HG02759 (cell line): ENCODE data around the gene GEMIN5.
"Not testable (repeated sequence)": the region's sequence is repeated elsewhere in the genome, so short reads cannot be mapped to it uniquely, and the experiment has no call there.

ENCODE experiments used
- ATAC-seq: cut with Tn5 transposase; IDR thresholded peaks from one replicate; pipeline ENCODE4 v1.9.1; 2021; ENCODE audit warnings: mild to moderate bottlenecking, moderate library complexity; ENCODE audit not compliant: unreplicated experiment

Gene GEMIN5

GRCh38 chr5:154945695-154946301 lies 7.8 kb upstream of the GEMIN5 start:
- ATAC-seq = no peak

DNA sequence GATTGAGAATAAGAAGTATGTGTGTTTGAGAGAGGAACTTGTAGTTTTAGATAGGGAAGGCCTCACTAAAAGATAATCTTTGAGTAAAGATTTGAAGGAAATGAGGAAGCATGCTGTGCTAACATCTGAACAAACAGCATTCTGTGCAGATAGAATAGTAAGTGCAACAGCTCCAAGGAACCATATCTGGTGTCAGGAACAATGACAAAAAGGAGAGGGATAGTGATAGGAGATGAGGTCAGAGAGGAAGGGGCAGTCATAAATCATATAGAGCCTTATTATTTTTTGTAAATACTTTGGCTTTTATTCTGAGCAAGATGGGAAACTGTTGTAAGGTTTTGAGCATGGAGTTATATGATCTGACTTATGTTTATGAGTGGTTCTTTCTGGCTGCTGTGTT lies 6.7 kb upstream of the GEMIN5 start:
- ATAC-seq = no peak

- no peak for ATAC-seq
Measured at GRCh38 chr5:154943527-154943926, 5.5 kb upstream of the GEMIN5 start.

- peak; percentile 54 for ATAC-seq
Measured at GRCh38 chr5:154940772-154941620, 3.0 kb upstream of the GEMIN5 start, which contains the start of gene MRPL22. Gene MRPL22 (plus strand): TSS chr5:154941073. CDS start chr5:154941111, 38 bp downstream.

- ATAC-seq = no peak
Measured at GRCh38 chr5:154940375-154940771, 2.4 kb upstream of the GEMIN5 start.

DNA sequence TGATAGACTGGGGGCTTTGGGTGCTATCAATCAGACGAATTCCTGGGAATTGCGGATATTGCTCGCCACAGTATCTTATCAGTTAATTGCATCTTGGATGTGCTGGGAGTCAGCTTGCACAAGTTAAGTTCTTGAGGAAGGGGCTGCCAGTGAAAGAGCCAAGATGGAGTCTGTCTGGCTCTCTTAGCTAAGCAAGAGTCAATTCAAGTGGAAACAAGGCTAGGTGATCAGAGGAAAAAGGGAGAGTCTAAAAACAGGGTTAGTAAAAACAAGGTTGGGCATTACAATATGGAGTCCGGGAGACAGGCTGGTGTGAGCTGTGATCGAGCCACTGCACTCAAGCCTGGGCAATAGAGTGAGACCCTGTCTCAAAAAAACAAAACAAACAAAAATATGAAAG lies 1.4 kb upstream of the GEMIN5 start:
- not testable (repeated sequence) for ATAC-seq

GRCh38 chr5:154937186-154937717 lies 759 bp downstream of the GEMIN5 start:
- no peak for ATAC-seq

DNA sequence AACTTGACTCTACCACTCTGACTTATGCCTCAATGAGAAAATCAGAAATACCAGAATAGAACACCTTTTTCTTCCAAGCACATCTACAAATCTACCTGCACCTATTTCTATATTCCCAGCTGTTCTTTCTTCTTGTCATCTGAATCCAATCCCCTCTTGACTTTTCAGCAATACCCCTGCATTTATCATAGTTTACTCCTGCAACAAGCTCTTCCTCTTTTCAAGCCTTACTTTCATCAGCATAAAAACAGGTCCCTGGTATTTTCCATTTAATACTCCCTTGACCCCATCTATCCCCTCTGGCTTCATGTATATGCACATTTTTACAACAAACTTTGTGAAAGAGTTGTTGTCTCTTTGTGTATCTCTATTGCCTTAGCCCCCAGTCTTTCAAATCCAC lies 3.1 kb downstream of the GEMIN5 start:
- no peak for ATAC-seq

- ATAC-seq = no peak
Measured at GRCh38 chr5:154933537-154933936, 4.5 kb downstream of the GEMIN5 start.

GRCh38 chr5:154923441-154924430 lies 14.3 kb downstream of the GEMIN5 start:
- ATAC-seq = no peak

- ATAC-seq = no peak
Measured at GRCh38 chr5:154917757-154918156, 20.3 kb downstream of the GEMIN5 start.

DNA sequence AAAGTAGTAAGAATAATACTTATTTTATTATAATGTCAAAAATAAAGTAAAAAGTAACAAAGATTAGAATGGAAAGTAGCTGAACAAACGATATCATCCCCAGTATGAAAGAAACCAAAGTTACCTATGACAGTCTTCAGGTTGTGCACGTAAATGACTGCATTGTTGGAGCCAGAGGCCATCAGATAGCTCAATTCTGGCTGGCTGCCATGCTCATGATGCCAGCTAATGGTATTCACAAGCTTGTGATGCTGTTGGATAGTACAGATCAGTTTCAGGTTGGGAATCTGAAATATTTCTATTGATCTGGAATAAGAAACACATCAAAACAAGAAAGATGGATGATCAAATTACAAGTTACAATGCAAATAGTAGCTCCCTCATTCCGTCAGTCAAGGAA lies 21.1 kb downstream of the GEMIN5 start:
- ATAC-seq = no peak

GRCh38 chr5:154905601-154906000 lies 32.4 kb downstream of the GEMIN5 start:
- ATAC-seq = not testable (repeated sequence)

- ATAC-seq = no peak
Measured at GRCh38 chr5:154901913-154902312, 36.1 kb downstream of the GEMIN5 start.

- ATAC-seq = no peak
Measured at GRCh38 chr5:154901276-154901675, 36.7 kb downstream of the GEMIN5 start.

DNA sequence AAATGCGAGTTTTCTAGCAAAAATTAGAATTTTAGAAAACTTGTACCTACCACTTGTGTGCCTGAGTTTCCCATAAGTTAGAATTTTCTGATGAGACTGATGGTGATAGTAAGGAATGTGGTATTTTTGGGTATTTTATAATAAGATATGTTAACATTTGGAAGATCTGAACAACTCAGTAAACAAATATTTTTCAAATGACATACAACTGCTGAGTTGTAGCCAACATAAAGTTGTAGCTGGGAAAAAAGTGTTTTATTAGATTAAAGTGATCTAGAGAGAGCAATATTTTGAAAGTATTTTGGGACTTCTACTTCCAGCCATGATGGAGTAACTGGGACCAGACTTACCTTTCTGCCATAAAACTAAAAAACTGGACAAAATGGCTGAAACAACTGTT lies 37.9 kb downstream of the GEMIN5 start:
- no peak for ATAC-seq

DNA sequence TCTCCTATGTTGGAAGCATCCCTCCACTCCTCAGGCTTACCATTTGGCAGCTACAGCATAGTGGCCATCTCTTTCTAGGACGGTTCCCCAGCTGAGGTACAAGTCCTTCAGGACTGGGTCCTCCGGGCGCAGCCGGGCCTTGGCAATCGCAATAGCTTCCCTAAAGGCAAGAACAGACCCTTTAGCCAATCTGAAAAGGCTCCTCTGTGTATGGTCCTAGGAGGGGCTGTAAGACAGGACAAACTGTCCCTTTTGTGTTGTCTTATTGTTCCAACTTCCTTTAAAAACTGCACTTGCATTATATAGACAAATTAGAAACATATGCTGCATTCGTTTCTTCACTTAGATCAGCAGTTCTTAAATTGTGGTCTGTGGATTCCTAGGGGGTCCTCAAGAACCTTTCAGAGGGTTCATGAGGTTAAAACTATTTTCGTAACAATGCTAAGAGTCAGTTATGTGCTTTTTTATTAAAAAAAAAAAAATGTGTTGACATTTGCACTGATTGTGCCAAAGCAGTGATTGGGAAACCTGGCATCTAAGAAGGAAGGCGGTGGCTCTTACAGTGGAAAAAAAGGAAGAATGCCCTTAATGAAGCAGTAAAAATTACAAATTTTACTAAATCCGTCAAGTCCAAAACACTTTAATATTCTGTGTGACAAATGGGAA lies 38.7 kb downstream of the GEMIN5 start:
- ATAC-seq = no peak

GRCh38 chr5:154898210-154898609 lies 39.8 kb downstream of the GEMIN5 start:
- ATAC-seq = no peak

GRCh38 chr5:154896562-154897165 lies 41.3 kb downstream of the GEMIN5 start:
- no peak for ATAC-seq
